KMS-11 (cell line): ENCODE results near the gene ESCO1.
"Not testable (repeated sequence)": the region's sequence is repeated elsewhere in the genome, so short reads cannot be mapped to it uniquely, and the experiment has no call there.

Experiments used
- H2AFZ ChIP-seq: fragments of 200-600 bp; sonication (generic); 2 replicates; pipeline ENCODE4 v1.6.1; 2016; ENCODE audit warnings: antibody characterized with exemption, mixed run types, low read depth
- H3K27ac ChIP-seq: fragments of 200-600 bp; sonication (generic); 2 replicates; pipeline ENCODE4 v1.6.1; 2016; ENCODE audit warnings: mild to moderate bottlenecking, mixed run types
- H3K27me3 ChIP-seq: fragments of 200-600 bp; sonication (generic); 2 replicates; pipeline ENCODE4 v1.6.1; 2017; ENCODE audit warnings: mild to moderate bottlenecking, low read depth, mixed run types, moderate library complexity; ENCODE audit not compliant: insufficient read depth
- H3K36me3 ChIP-seq: fragments of 200-600 bp; sonication (generic); 2 replicates; pipeline ENCODE4 v1.6.1; 2017; ENCODE audit warnings: mild to moderate bottlenecking, mixed run types; ENCODE audit not compliant: insufficient read depth
- H3K4me1 ChIP-seq: fragments of 200-600 bp; sonication (generic); 2 replicates; pipeline ENCODE4 v1.6.1; 2016; ENCODE audit warnings: mild to moderate bottlenecking, low read depth, mixed run types; ENCODE audit not compliant: poor library complexity, severe bottlenecking
- H3K4me2 ChIP-seq: fragments of 200-600 bp; sonication (generic); 2 replicates; pipeline ENCODE4 v1.7.0; 2016; ENCODE audit warnings: mild to moderate bottlenecking, mixed run types
- H3K4me3 ChIP-seq: fragments of 200-600 bp; sonication (generic); IDR thresholded peaks from 2 replicates; pipeline ENCODE4 v1.6.1; 2017; ENCODE audit warnings: low read depth, low read length, mixed read lengths; ENCODE audit not compliant: insufficient read depth
- H3K79me2 ChIP-seq: fragments of 200-600 bp; sonication (generic); 2 replicates; pipeline ENCODE4 v1.6.1; 2016; ENCODE audit warnings: low read depth, mixed run types; ENCODE audit not compliant: insufficient read depth
- H3K9ac ChIP-seq: fragments of 200-600 bp; sonication (generic); 2 replicates; pipeline ENCODE4 v1.6.1; 2016; ENCODE audit warnings: mild to moderate bottlenecking, mixed run types
- H4K20me1 ChIP-seq: fragments of 200-600 bp; sonication (generic); 2 replicates; pipeline ENCODE4 v1.6.1; 2016; ENCODE audit warnings: mild to moderate bottlenecking, mixed run types; ENCODE audit not compliant: insufficient read depth
- TF ChIP-seq, protein P1 (sequence below): fragments of 200-600 bp; sonication (generic); conservative IDR thresholded peaks from 2 replicates; pipeline ENCODE4 v1.6.1; 2017; ENCODE audit warnings: low read depth, mild to moderate bottlenecking, antibody characterized with exemption, low read length, moderate library complexity, mixed read lengths

The ESCO1 gene

DNA sequence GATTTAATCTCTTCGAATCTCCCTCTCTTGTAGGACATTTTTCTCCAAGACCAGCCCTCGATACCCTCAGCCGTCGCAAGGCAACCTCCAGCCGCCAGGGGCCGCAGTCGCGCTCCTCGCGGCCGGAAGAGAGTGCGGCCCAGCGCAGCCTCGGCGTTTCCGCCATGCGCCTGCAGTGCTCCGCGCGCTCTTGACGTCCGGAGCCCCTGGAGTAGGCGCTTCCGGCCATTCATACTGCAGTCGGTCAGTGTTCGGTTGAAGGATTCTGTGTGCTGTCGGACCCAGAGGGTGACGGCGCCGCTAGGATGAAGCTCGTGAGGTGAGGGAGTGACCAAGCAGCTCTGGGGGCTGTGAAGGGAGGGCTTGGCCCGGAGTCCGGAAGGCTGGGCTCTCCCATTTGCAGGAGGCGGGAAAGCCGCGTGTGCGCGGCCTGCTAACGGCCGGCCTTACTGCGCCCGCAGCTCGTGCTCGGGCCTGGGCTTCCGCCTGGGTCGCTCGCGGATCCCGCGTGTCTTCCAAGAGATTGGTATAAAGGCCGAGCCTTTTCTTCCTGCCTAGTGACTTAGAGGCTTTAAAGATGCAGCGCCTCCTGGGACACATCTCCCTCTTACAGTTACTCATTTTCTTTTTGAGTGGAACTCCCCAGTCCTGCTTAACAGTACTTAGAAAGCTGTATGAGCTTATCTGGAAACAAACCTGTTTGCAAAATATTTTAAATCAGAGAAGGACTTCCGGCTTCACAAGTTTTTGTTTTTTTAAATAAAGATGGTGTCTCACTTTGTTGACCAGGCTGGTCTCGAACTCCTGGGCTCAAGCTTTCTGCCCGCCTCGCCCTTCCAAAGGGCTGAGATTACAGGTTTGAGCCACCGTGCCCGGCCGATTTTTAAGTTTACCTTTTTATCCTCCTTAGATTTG lies 11.9 kb upstream of the ESCO1 start, which contains the start of gene SNRPD1:
Gene SNRPD1 (plus strand): TSS at position 190 of the 915 bp plus-strand sequence. CDS start 116 bp downstream, at position 306.
- Histone ChIP-seq H3K4me1 (peaks cover 24% of the 10 kb centered on the region), H3K4me2 (peak within 1 kb of the TSS; percentile 97), H3K4me3 (no peak within 1 kb of the TSS), H2AFZ (peak within 1 kb of the TSS; percentile 75), H3K27me3 (no peaks in the 10 kb centered on the region), H3K36me3 (peaks cover 17% of the 10 kb centered on the region; the same call in 1 of the 2 replicates), H3K27ac (peak within 1 kb of the TSS; percentile 97), H3K79me2 (peaks cover 53% of the 10 kb centered on the region), H3K9ac (peak within 1 kb of the TSS; percentile 98), H4K20me1 (peaks cover 20% of the 10 kb centered on the region)
- TF ChIP-seq, protein P1, sequence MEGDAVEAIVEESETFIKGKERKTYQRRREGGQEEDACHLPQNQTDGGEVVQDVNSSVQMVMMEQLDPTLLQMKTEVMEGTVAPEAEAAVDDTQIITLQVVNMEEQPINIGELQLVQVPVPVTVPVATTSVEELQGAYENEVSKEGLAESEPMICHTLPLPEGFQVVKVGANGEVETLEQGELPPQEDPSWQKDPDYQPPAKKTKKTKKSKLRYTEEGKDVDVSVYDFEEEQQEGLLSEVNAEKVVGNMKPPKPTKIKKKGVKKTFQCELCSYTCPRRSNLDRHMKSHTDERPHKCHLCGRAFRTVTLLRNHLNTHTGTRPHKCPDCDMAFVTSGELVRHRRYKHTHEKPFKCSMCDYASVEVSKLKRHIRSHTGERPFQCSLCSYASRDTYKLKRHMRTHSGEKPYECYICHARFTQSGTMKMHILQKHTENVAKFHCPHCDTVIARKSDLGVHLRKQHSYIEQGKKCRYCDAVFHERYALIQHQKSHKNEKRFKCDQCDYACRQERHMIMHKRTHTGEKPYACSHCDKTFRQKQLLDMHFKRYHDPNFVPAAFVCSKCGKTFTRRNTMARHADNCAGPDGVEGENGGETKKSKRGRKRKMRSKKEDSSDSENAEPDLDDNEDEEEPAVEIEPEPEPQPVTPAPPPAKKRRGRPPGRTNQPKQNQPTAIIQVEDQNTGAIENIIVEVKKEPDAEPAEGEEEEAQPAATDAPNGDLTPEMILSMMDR = peak; percentile 83

DNA sequence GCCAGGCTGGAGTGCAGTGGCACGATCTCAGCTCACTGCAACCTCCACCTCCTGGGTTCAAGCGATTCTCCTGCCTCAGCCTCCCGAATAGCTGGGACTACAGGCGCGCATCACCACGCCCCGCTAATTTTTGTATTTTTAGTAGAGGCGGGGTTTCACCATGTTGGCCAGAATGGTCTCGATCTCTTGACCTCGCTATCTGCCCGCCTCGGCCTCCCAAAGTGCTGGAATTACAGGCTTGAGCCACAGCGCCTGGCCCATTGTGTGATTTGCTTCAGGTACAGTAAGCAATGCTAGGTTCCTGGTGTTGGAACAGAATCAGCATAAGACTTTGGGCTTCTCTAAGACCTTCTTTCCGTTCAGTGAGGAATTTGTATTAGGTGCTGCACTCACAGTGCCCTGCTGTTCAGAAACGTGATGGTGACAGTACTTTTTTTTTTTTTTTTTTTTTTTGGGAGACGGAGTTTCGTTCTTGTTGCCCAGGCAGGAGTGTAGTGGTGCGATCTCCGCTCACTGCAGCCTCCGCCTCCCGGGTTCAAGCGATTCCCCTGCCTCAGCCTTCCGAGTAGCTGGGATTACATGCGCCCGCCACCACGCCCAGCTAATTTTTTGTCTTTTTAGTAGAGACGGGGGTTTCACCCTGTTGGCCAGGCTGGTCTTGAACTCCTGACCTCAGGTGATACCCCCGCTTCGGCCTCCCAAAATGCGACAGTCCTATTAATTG lies 11.1 kb upstream of the ESCO1 start:
- Histone ChIP-seq H3K4me1 (peaks cover 24% of the 10 kb centered on the region), H3K79me2 (peaks cover 45% of the 10 kb centered on the region), H3K4me2 (peak overlapping the region; percentile 26; the same call in 1 of the 2 replicates), H4K20me1 (peaks cover 14% of the 10 kb centered on the region; the same call in 1 of the 2 replicates), H3K36me3 (peaks cover 14% of the 10 kb centered on the region; the same call in 1 of the 2 replicates), H3K27ac (peak overlapping the region; percentile 97; the same call in 1 of the 2 replicates), H2AFZ (peak overlapping the region; percentile 75; the same call in 1 of the 2 replicates)
- H3K4me3 ChIP-seq, H3K27me3 ChIP-seq, H3K9ac ChIP-seq: not testable (repeated sequence)

DNA sequence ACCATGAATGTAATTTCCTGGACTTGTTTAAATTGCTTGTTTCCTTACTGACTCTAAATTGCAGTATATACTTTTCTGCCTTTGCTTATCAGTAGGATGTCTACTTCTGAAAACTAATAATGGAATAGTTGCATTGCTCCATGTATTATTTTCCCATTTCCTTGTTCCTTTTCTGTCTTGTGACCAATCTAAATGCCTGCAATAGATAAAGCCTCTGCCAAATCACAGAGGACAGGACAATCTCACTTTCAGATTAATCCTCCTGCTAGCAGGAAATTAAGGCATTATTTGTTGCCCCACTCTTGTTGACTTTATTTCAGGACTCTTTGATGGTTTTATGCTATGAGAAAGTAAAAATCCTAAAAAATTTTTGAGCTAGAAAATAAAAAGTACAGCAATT lies 4.7 kb upstream of the ESCO1 start:
- H3K36me3 ChIP-seq = no peaks in the 10 kb centered on the region
- no peak overlapping the region for H3K4me3 ChIP-seq
- H4K20me1 ChIP-seq = no peaks in the 10 kb centered on the region
- TF ChIP-seq, protein P1 = no peak
- H3K9ac ChIP-seq = no peak overlapping the region
- H2AFZ ChIP-seq = peak overlapping the region; percentile 19; the same call in 1 of the 2 replicates
- peaks cover 26% of the 10 kb centered on the region for H3K4me1 ChIP-seq
- no peaks in the 10 kb centered on the region for H3K27me3 ChIP-seq
- H3K27ac ChIP-seq = no peak overlapping the region
- no peaks in the 10 kb centered on the region for H3K79me2 ChIP-seq
- H3K4me2 ChIP-seq = peak overlapping the region; percentile 42; the same call in 1 of the 2 replicates

DNA sequence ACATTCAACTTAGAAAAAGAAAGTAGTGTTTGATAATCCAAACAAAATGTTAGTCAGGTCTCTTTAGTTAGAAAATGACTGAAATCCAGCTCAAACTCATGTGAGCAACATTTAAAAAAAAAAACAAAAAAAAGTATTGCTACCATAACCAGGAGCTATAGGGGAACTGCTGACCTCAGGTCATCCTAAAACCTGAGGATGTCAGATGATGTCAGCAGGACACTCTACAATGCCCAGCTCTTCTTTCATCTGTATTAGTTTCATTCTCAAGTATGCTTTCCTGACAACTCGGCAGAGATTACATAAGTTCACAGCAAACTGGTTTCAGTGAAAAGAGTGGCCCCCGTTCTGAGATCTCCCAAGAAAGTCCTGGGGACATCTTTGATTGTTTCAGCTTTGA lies 4.2 kb upstream of the ESCO1 start:
- H3K27me3 ChIP-seq = no peaks in the 10 kb centered on the region
- no peak overlapping the region for H3K4me3 ChIP-seq
- peak overlapping the region; percentile 19; the same call in 1 of the 2 replicates for H2AFZ ChIP-seq

More for the DNA sequence above, 4.2 kb upstream of the ESCO1 start:
- H3K9ac ChIP-seq = no peak overlapping the region
- TF ChIP-seq, protein P1 = no peak
- no peaks in the 10 kb centered on the region for H4K20me1 ChIP-seq
- no peaks in the 10 kb centered on the region for H3K36me3 ChIP-seq
- peak overlapping the region; percentile 42 for H3K4me2 ChIP-seq
- H3K27ac ChIP-seq = no peak overlapping the region; the same call in 1 of the 2 replicates
- peaks cover 3% of the 10 kb centered on the region; the same call in 1 of the 2 replicates for H3K79me2 ChIP-seq
- peaks cover 26% of the 10 kb centered on the region for H3K4me1 ChIP-seq
